Measurements from ENCODE around the gene COMTD1. TPM values are rescaled to one million over a fixed set of nuclear protein-coding genes. Genes with fewer than 3 reads are reported as not detected.

Gene COMTD1
- total and polyA plus RNA-seq, 2 donors (not counting 1 experiment from before 2014, with no cell fraction given), result 14.5 to 23.8 TPM

- Histone ChIP-seq H3K36me3 (replicated peaks in 1 of 2; ENCODE audit: control extremely low read depth in 1 of 2, control insufficient read depth in 1 of 2, extremely low read depth in 1 of 2, insufficient read depth in 2 of 2, low read length in 1 of 2) (no peaks in the 10 kb centered on the region), H3K4me3 (ENCODE audit: control extremely low read depth in 1 of 5, extremely low read depth in 1 of 5, insufficient read depth in 1 of 5, low read depth in 2 of 5, low read length in 4 of 5) (no peak overlapping the region), H3K9ac (ENCODE audit: low read length) (no peak overlapping the region), H3K4me1 (ENCODE audit: control insufficient read depth in 2 of 2, insufficient read depth in 2 of 2, low read length in 2 of 2) (no peaks in the 10 kb centered on the region), H3K27me3 (replicated peaks in 1 of 4; ENCODE audit: control extremely low read depth in 1 of 4, control insufficient read depth in 3 of 4, insufficient read depth in 4 of 4, low read length in 3 of 4) (no peaks in the 10 kb centered on the region), H3K27ac (ENCODE audit: low read length in 2 of 2) (no peak overlapping the region), H3K4me2 (replicated peaks; ENCODE audit: low read depth, low read length, poor library complexity, severe bottlenecking) (no peak overlapping the region), H4K20me1 (ENCODE audit: control insufficient read depth, insufficient read depth, low read length, poor library complexity, severe bottlenecking) (no peaks in the 10 kb centered on the region), H2AFZ (ENCODE audit: insufficient read depth, low read depth, low read length, poor library complexity, severe bottlenecking) (no peak overlapping the region), H3K9me3 (ENCODE audit: control extremely low read depth in 1 of 3, control insufficient read depth in 2 of 3, insufficient read depth in 1 of 3, low read length in 2 of 3) (peaks cover 0 to 5% (median 0%) of the 10 kb centered on the region in 3 donors), H3K79me2 (ENCODE audit: control insufficient read depth, insufficient read depth, low read length) (no peaks in the 10 kb centered on the region)
- no peak overlapping the region for H3K4me3 Mint-ChIP-seq
- no peaks in the 10 kb centered on the region for H3K4me1 Mint-ChIP-seq
- H3K27me3 Mint-ChIP-seq, result peaks cover 12% of the 10 kb centered on the region
- H3K27ac Mint-ChIP-seq, result no peak overlapping the region
- H3K9me3 Mint-ChIP-seq (ENCODE audit: insufficient read depth), result no peaks in the 10 kb centered on the region
- ChIA-PET POLR2A (no interaction called here), CTCF (interaction anchor here (1.2 kb wide), 1 partner anchor 10 kb away, joined by 3 read pairs; the partner anchor contains the start of gene COMTD1)
- DNase-seq (no peak), ATAC-seq (ENCODE audit: low read depth) (no peak)
- intact Hi-C loops (cut with micrococcal nuclease), result no loop called here
- 84% methylated on average over 9 of the region's 10 CpGs for whole genome bisulfite sequencing (ENCODE audit: insufficient coverage)
- no peak for TF ChIP-seq CTCF (IDR thresholded peaks at IDR 0.05)
- no peak for TF ChIP-seq EZH2 (IDR thresholded peaks at IDR 0.05; ENCODE audit: borderline replicate concordance, insufficient read depth, low read depth, low read length, poor library complexity, severe bottlenecking)
Measured at GRCh38 chr10:75245354-75246250, 9.8 kb upstream of the COMTD1 start.

Measured in B cell (primary cell).